ENCODE data around the gene ABLIM2. TPM values are rescaled to one million over a fixed set of nuclear protein-coding genes. Genes with fewer than 3 reads are reported as not detected.

Gene ABLIM2
- polyA plus RNA-seq, 1 donor from 2014 or later = 14.9 TPM

- Histone ChIP-seq H3K27ac (ENCODE audit: low read length) (peak overlapping the region; percentile 22), H3K9me2 (ENCODE audit: insufficient read depth, low read length) (no peaks in the 10 kb centered on the region), H3F3A (ENCODE audit: insufficient read depth, low read length, poor library complexity, severe bottlenecking) (no peaks in the 10 kb centered on the region), H3K36me3 (ENCODE audit: insufficient read depth, low read length) (no peaks in the 10 kb centered on the region), H3K27me3 (ENCODE audit: insufficient read depth, low read depth, low read length) (no peaks in the 10 kb centered on the region), H3K9ac (ENCODE audit: low read length) (no peak overlapping the region), H2AFZ (ENCODE audit: low read depth, low read length) (no peak overlapping the region), H3K9me3 (ENCODE audit: low read length) (no peaks in the 10 kb centered on the region), H3K4me3 (ENCODE audit: low read length) (peak overlapping the region; percentile 33), H3K79me2 (replicated peaks; ENCODE audit: insufficient read depth, low read length) (no peaks in the 10 kb centered on the region), H3K4me2 (ENCODE audit: low read length) (no peak overlapping the region), H4K20me1 (ENCODE audit: insufficient read depth) (no peaks in the 10 kb centered on the region)
- TF ChIP-seq SMC3 (conservative IDR thresholded peaks at IDR 0.05; ENCODE audit: poor library complexity) = peak; percentile 41
- peak; percentile 47 for TF ChIP-seq EP300 (conservative IDR thresholded peaks at IDR 0.05; ENCODE audit: poor library complexity, severe bottlenecking)
- TF ChIP-seq RAD21 (conservative IDR thresholded peaks at IDR 0.05) = peak; percentile 34
- TF ChIP-seq MXI1 (conservative IDR thresholded peaks at IDR 0.05; ENCODE audit: poor library complexity, severe bottlenecking) = peak; percentile 96
- no peak for TF ChIP-seq TAF1 (IDR thresholded peaks at IDR 0.05; ENCODE audit: low read depth)
- TF ChIP-seq, protein P1, sequence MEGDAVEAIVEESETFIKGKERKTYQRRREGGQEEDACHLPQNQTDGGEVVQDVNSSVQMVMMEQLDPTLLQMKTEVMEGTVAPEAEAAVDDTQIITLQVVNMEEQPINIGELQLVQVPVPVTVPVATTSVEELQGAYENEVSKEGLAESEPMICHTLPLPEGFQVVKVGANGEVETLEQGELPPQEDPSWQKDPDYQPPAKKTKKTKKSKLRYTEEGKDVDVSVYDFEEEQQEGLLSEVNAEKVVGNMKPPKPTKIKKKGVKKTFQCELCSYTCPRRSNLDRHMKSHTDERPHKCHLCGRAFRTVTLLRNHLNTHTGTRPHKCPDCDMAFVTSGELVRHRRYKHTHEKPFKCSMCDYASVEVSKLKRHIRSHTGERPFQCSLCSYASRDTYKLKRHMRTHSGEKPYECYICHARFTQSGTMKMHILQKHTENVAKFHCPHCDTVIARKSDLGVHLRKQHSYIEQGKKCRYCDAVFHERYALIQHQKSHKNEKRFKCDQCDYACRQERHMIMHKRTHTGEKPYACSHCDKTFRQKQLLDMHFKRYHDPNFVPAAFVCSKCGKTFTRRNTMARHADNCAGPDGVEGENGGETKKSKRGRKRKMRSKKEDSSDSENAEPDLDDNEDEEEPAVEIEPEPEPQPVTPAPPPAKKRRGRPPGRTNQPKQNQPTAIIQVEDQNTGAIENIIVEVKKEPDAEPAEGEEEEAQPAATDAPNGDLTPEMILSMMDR (IDR thresholded peaks at IDR 0.05; ENCODE audit: poor library complexity, severe bottlenecking) = no peak
Observed at GRCh38 chr4:8083086-8083825, 75.4 kb downstream of the ABLIM2 start.

- Histone ChIP-seq H3F3A (ENCODE audit: insufficient read depth, low read length, poor library complexity, severe bottlenecking) (no peaks in the 10 kb centered on the region), H3K9me2 (ENCODE audit: insufficient read depth, low read length) (no peaks in the 10 kb centered on the region), H3K4me3 (ENCODE audit: low read length) (no peak overlapping the region), H3K9ac (ENCODE audit: low read length) (no peak overlapping the region), H3K9me3 (ENCODE audit: low read length) (no peaks in the 10 kb centered on the region), H3K27ac (ENCODE audit: low read length) (no peak overlapping the region), H3K79me2 (replicated peaks; ENCODE audit: insufficient read depth, low read length) (no peaks in the 10 kb centered on the region), H3K4me2 (ENCODE audit: low read length) (no peak overlapping the region), H3K27me3 (ENCODE audit: insufficient read depth, low read depth, low read length) (no peaks in the 10 kb centered on the region), H4K20me1 (ENCODE audit: insufficient read depth) (no peaks in the 10 kb centered on the region), H2AFZ (ENCODE audit: low read depth, low read length) (no peak overlapping the region), H3K36me3 (ENCODE audit: insufficient read depth, low read length) (no peaks in the 10 kb centered on the region)
- TF ChIP-seq SMC3 (conservative IDR thresholded peaks at IDR 0.05; ENCODE audit: poor library complexity) (no peak), EP300 (conservative IDR thresholded peaks at IDR 0.05; ENCODE audit: poor library complexity, severe bottlenecking) (no peak)
Observed at GRCh38 chr4:8082517-8083055, 76.0 kb downstream of the ABLIM2 start.

DNA sequence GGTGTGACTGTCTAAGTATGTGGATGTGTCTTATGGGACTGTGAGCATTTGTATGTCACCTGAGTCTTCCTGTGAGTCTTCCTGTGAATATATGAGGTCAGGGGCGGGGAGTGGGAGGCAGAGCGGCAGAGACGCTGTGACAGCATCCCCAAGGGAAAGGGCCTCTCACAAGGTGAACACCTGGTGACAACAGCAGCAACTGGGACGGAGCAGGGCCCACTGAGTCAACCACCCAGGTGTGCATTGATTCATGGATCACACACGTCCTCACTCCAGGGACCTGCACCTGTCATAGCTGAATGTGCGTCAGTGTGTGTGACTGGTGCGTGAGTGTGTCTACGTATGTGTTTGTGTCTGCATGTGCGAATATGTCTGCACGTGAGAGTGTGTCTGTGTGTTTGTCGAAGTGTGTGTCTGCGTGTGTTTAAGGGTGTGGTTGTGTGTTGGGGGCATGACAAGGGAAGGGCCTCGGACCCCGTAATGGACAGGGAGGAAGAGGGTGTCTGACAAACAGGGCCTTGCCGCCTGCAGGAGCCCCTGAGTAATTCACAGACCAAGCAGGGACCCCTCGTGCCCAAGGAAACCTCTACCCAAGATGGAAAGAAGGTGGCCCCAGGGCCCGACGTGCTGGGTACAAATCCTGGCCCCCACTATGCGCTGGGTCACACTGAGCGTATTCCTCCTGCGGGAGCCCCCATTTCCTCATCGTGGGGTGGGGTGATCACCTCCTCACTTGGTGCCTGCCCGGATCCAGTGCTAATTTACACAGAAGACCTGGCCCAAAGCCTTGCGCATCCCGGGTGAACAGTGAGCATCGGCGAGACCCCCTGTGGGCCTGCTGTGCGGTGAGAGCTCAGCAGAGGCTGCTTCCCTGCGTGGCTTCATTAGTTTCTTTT, 76.7 kb downstream of the ABLIM2 start:
- Histone ChIP-seq H3F3A (ENCODE audit: insufficient read depth, low read length, poor library complexity, severe bottlenecking) (no peaks in the 10 kb centered on the region), H2AFZ (ENCODE audit: low read depth, low read length) (no peak overlapping the region), H4K20me1 (ENCODE audit: insufficient read depth) (no peaks in the 10 kb centered on the region), H3K4me3 (ENCODE audit: low read length) (no peak overlapping the region), H3K9me3 (ENCODE audit: low read length) (no peaks in the 10 kb centered on the region), H3K27me3 (ENCODE audit: insufficient read depth, low read depth, low read length) (no peaks in the 10 kb centered on the region), H3K4me2 (ENCODE audit: low read length) (no peak overlapping the region), H3K9ac (ENCODE audit: low read length) (peak overlapping the region; percentile 10), H3K27ac (ENCODE audit: low read length) (peak overlapping the region; percentile 3), H3K36me3 (ENCODE audit: insufficient read depth, low read length) (no peaks in the 10 kb centered on the region), H3K79me2 (replicated peaks; ENCODE audit: insufficient read depth, low read length) (no peaks in the 10 kb centered on the region), H3K9me2 (ENCODE audit: insufficient read depth, low read length) (no peaks in the 10 kb centered on the region)
- TF ChIP-seq EP300 (conservative IDR thresholded peaks at IDR 0.05; ENCODE audit: poor library complexity, severe bottlenecking) = peak; percentile 21
- no peak for TF ChIP-seq RAD21 (conservative IDR thresholded peaks at IDR 0.05)
- TF ChIP-seq POLR2AphosphoS5 (IDR thresholded peaks at IDR 0.05) = peak; percentile 28

Measured in neural cell (in vitro differentiated cells).